Measurements from ENCODE around the gene GNB3. TPM values are rescaled to one million over a fixed set of nuclear protein-coding genes. Genes with fewer than 3 reads are reported as not detected.
A peak's percentile ranks its signal among the peaks of the same experiment; 100 is the strongest.

Gene GNB3
- total and polyA plus RNA-seq, 9 of the 15 experiments (the other 6 are each of a cell fraction or from before 2014, with no cell fraction given): 1.4 to 5.8 (median 2.0) TPM

- no peak for TF ChIP-seq ZNF76 (CRISPR knock-in tag; IDR thresholded peaks at IDR 0.05; ENCODE audit: borderline replicate concordance)
- TF ChIP-seq ZNF511 (CRISPR knock-in tag; IDR thresholded peaks at IDR 0.05): no peak
- TF ChIP-seq ZNF785 (CRISPR knock-in tag; IDR thresholded peaks at IDR 0.05): no peak
- TF ChIP-seq POLR2A (conservative IDR thresholded peaks at IDR 0.05): no peak
- TF ChIP-seq MXI1 (IDR thresholded peaks at IDR 0.05; ENCODE audit: low read depth, low read length): no peak
- TF ChIP-seq JUN (IDR thresholded peaks at IDR 0.05; ENCODE audit: borderline replicate concordance, low read depth, low read length): no peak
- no peak for TF ChIP-seq JUN (CRISPR knock-in tag; IDR thresholded peaks at IDR 0.05; ENCODE audit: borderline replicate concordance)
- no peak for TF ChIP-seq SREBF2 (CRISPR knock-in tag; IDR thresholded peaks at IDR 0.05)
- TF ChIP-seq NR2C2 (CRISPR knock-in tag; IDR thresholded peaks at IDR 0.05): no peak
- TF ChIP-seq NR2C2 (tag; IDR thresholded peaks at IDR 0.05): no peak
- TF ChIP-seq PHF8 (IDR thresholded peaks at IDR 0.05; ENCODE audit: borderline replicate concordance, low read length): no peak
Observed at GRCh38 chr12:6853626-6854025, 12.9 kb downstream of the GNB3 start (continued).

GRCh38 chr12:6854036-6854435 is 13.3 kb downstream of the GNB3 start:
- Histone ChIP-seq H3K4me1 (replicated peaks in 1 of 2; ENCODE audit: control insufficient read depth in 2 of 2, insufficient read depth in 2 of 2, low read length in 2 of 2) (peaks cover 12 to 18% of the 10 kb centered on the region in 2 experiments; a peak in 4 of 5 replicates), H3K27ac (ENCODE audit: extremely low read depth, low read depth, low read length) (no peak overlapping the region; the same call in 2 of the 3 replicates), H3K9me1 (ENCODE audit: control insufficient read depth, insufficient read depth, low read length) (peaks cover 3% of the 10 kb centered on the region), H2AFZ (ENCODE audit: low read depth, low read length) (no peak overlapping the region), H3K27me3 (ENCODE audit: control insufficient read depth in 2 of 2, insufficient read depth in 2 of 2, low read length in 2 of 2) (no peaks in the 10 kb centered on the region), H3K36me3 (ENCODE audit: control insufficient read depth, insufficient read depth, low read length) (peaks cover 67% of the 10 kb centered on the region), H3K9ac (ENCODE audit: insufficient read depth in 1 of 2, low read depth in 2 of 2, low read length in 2 of 2) (peak overlapping the region; percentile 49 to 62; a peak in 2 of 4 replicates), H4K20me1 (replicated peaks; ENCODE audit: control insufficient read depth, insufficient read depth, low read length) (no peaks in the 10 kb centered on the region; the same call in 1 of the 2 replicates), H3K4me3 (no peak overlapping the region), H3K4me2 (ENCODE audit: insufficient read depth, low read length) (peak overlapping the region; percentile 32; the same call in 1 of the 2 replicates), H3K9me3 (replicated peaks; ENCODE audit: control insufficient read depth, insufficient read depth, low read depth, low read length) (no peaks in the 10 kb centered on the region), H3K79me2 (ENCODE audit: control insufficient read depth, insufficient read depth, low read length) (peaks cover 48% of the 10 kb centered on the region)
- ATAC-seq (no peak), FAIRE-seq (peak; percentile 58), DNase-seq (ENCODE audit: extremely low read depth in 1 of 4, low spot score in 3 of 4) (no peak)
- in situ Hi-C loops (cut with MboI) (no loop called here), intact Hi-C loops (cut with micrococcal nuclease) (no loop called here)
- 55% methylated on average over 4 of the region's 6 CpGs for WGBS (ENCODE audit: insufficient coverage, low coverage, missing lambda C conversion rate)
- no TSS peak for BruUV-seq (replicated peaks)
- ChIA-PET CTCF (ENCODE audit: low intra/inter-chr PET ratio) (no interaction called here), POLR2A (interaction anchor here (7.4 kb wide), 1 partner anchor 14 kb away, joined by 174 read pairs; the partner anchor contains the start of genes SPSB2 and TPI1)
- no peak for TF ChIP-seq ZBTB43 (CRISPR knock-in tag; IDR thresholded peaks at IDR 0.05)
- no peak for TF ChIP-seq ZNF395 (CRISPR knock-in tag; IDR thresholded peaks at IDR 0.05)
- no peak for TF ChIP-seq MYC (IDR thresholded peaks at IDR 0.05; ENCODE audit: low read depth, low read length)
- TF ChIP-seq MYC (CRISPR knock-in tag; IDR thresholded peaks at IDR 0.05; ENCODE audit: borderline replicate concordance, low read depth): no peak
- no peak for TF ChIP-seq ZBTB8A (IDR thresholded peaks at IDR 0.05; ENCODE audit: partially characterized antibody)
- TF ChIP-seq ZNF384 (IDR thresholded peaks at IDR 0.05; ENCODE audit: low read depth, low read length): no peak
- TF ChIP-seq ZNF146 (CRISPR knock-in tag; IDR thresholded peaks at IDR 0.05; ENCODE audit: unreplicated experiment): no peak
- no peak for TF ChIP-seq CBX3 (IDR thresholded peaks at IDR 0.05; ENCODE audit: borderline replicate concordance in 1 of 2, low read length in 2 of 2)
- no peak for TF ChIP-seq BHLHE40 (IDR thresholded peaks at IDR 0.05; ENCODE audit: low read length)
- TF ChIP-seq TRIM28 (IDR thresholded peaks at IDR 0.05): no peak
- no peak for TF ChIP-seq ZNF436 (CRISPR knock-in tag; IDR thresholded peaks at IDR 0.05)

Measured in K562 (cell line).